SH-SY5Y (cell line): ENCODE data around the gene IFT43.
A peak's percentile ranks its signal among the peaks of the same experiment; 100 is the strongest.

Experiments used
- GATA2 ChIP-seq: IDR thresholded peaks from 2 replicates; pipeline ENCODE4 v1.6.1; 2011; ENCODE audit warnings: mild to moderate bottlenecking, low read depth, low read length
- GATA3 ChIP-seq: IDR thresholded peaks from 2 replicates; pipeline ENCODE4 v1.6.1; 2011; ENCODE audit warnings: low read depth, mild to moderate bottlenecking, low read length, moderate library complexity

Gene IFT43

GRCh38 chr14:76019676-76020075 lies 34.1 kb downstream of the IFT43 start:
- no peak for TF ChIP-seq GATA2
- no peak for TF ChIP-seq GATA3

- TF ChIP-seq GATA3 (no peak), GATA2 (no peak)
Observed at GRCh38 chr14:76022991-76023390, 37.4 kb downstream of the IFT43 start.

GRCh38 chr14:76023757-76024156 lies 38.2 kb downstream of the IFT43 start:
- TF ChIP-seq GATA2 (no peak), GATA3 (no peak)

- TF ChIP-seq GATA3 (no peak), GATA2 (no peak)
Observed at GRCh38 chr14:76024211-76024907, 38.8 kb downstream of the IFT43 start.

DNA sequence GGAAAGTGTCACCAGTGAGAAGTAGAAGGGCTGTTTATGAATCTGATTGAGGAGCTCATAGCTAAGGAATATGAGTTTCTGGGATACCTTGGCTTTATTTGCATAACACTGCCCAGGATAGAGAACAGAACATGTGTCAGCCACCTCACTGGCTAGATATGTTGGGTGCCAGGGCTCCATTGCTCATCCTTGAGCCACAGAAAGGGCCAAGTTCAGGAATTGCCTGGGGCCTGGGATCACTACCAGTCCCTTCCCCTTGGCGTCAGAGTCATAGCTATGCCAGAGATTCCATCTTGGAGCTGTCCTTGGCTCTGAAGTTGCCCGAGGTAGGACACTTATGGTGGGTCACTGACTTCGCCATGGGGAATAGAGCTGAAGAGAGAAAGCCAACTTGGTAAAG lies 49.0 kb downstream of the IFT43 start:
- TF ChIP-seq GATA3 (no peak), GATA2 (no peak)

GRCh38 chr14:76040704-76041103 lies 55.1 kb downstream of the IFT43 start:
- no peak for TF ChIP-seq GATA2
- TF ChIP-seq GATA3, result no peak

GRCh38 chr14:76045773-76046172 lies 60.2 kb downstream of the IFT43 start:
- no peak for TF ChIP-seq GATA2
- no peak for TF ChIP-seq GATA3

GRCh38 chr14:76050250-76050649 lies 64.7 kb downstream of the IFT43 start:
- no peak for TF ChIP-seq GATA2
- no peak for TF ChIP-seq GATA3

DNA sequence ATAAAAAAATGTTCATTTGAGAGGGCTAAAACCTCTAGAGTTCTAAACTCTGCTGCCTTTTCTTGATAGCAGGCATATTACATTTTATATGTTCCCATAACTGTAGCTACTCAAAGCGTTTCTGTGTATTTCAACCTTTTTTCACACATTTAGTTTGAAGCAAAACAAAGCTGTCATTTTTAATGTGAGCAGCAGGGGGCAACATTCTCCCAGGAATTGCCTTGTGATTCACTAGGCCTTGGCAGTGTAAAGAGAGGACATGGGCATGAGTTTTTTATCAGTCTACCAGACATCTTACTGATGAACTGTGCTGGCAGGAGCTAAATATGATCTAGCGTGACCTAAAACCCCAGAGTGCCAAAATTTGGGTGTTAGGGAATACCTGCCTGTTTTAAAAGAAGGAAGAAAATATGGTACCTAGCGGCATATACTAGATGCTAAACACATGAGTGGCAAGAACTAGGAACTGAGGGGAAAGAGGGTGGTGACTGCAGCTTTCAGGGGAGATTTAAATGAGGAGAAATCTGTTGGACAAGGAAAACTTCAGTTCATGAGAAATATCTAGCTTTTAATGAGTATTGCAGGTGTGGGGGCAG lies 65.3 kb downstream of the IFT43 start:
- TF ChIP-seq GATA3 (no peak), GATA2 (no peak)

GRCh38 chr14:76051717-76052465 lies 66.3 kb downstream of the IFT43 start:
- peak; percentile 94 for TF ChIP-seq GATA2
- peak; percentile 92 for TF ChIP-seq GATA3

DNA sequence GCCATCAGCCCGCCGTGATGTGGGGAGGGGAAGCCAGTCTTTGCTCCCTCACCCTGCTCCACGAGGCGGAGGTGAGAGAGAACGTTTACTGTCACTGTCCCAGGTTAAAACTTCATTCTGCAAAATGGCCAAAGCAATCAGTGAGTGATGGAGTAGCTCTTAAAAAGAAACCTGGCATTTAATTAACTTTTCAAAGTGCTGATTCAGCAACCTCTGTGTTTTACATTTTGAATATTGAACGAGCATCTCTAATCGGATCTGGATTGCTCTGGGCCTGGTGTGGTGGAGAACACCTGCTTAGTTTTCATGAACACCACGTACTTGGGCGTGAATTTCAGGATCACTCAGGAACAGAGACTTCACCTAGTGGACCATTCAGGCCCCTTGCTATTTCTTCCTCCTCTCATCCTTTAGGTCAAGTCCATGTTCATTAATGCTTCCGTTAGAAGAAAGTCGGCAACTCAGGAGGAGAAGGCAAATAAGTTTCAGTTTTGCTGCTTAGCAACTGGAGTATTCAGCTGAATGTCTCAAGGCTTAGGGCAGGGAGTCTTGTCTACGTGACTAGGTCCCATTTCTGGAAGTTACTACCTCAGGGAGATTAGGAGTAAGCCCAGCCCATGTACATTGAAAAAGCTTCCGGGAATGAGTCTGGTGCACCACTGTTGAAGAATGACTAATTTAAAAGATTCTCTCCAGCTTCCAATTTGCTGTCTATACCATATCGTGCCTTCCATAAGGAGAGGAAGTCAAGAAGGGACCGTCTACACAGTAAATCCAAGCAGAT lies 68.2 kb downstream of the IFT43 start:
- TF ChIP-seq GATA3, result no peak
- TF ChIP-seq GATA2, result no peak

DNA sequence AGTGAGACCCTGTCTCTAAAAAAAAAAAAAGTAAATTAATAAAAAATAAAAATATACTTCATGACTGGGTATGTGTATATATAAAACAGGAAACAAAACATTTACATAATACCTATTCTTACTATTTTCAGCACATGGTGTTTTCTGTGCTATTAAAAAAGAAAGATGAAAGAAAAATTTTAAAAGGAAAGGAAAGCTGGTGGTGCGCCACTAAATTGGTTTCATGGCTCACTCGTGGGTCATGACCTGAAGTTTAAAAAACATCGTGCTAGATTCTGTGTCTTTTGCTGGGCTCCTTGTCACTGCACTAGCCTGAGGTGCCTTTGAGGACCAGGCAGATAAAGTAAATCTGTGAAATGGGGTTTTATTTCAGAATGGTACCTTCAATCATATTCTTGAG lies 69.8 kb downstream of the IFT43 start:
- no peak for TF ChIP-seq GATA3

DNA sequence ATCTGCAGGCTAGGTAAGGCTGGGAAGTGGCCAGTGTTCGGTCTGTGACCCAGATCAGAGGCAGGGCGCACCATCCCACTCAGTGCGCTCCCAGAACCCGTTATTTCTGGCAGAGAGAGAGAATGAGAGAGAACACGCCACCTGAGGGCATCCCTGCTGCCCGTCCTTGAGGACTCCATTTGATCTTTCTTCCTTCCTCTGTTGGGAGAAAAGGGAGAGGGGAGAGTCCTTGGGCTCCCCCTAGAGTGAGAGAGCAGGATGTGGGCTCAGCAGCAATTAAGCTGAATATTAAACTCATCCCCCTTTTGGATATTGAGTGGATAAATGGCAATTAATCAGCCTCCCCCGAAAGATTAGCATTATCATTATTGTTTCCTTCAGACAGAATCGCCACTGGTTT lies 70.6 kb downstream of the IFT43 start:
- TF ChIP-seq GATA3, result no peak
- TF ChIP-seq GATA2, result no peak

GRCh38 chr14:76057914-76058313 lies 72.4 kb downstream of the IFT43 start:
- no peak for TF ChIP-seq GATA3
- no peak for TF ChIP-seq GATA2
